Measurements from ENCODE around the gene IER2. TPM values are rescaled to one million over a fixed set of nuclear protein-coding genes. Genes with fewer than 3 reads are reported as not detected.

The IER2 gene
- total and polyA plus RNA-seq, 9 of the 15 experiments (the other 6 are each of a cell fraction or from before 2014, with no cell fraction given) = 4.5 to 205 (median 23.7) TPM

DNA sequence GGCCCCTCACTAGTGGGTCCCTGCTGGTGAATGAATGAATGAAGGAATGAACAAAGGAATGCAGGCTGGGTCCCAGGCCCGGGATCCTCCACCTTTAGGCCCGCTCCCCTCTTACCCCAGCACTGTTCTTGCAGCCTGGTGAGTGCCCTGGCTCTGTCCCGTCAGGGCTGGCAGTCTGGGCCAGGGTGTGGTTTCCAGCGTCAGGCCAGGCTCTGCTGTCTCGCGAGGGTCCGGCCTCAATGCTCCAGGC lies 47.9 kb upstream of the IER2 start:
- Histone ChIP-seq H3K27ac (ENCODE audit: extremely low read depth, low read depth, low read length) (peak overlapping the region; percentile 98), H3K4me2 (ENCODE audit: insufficient read depth, low read length) (peak overlapping the region; percentile 99), H3K9me1 (ENCODE audit: control insufficient read depth, insufficient read depth, low read length) (no peaks in the 10 kb centered on the region), H3K4me1 (replicated peaks in 1 of 2; ENCODE audit: control insufficient read depth in 2 of 2, insufficient read depth in 2 of 2, low read length in 2 of 2) (peaks cover 19 to 64% of the 10 kb centered on the region in 2 experiments), H3K9ac (ENCODE audit: insufficient read depth in 1 of 2, low read depth in 2 of 2, low read length in 2 of 2) (peak overlapping the region; percentile 95 to 99), H3K9me3 (replicated peaks; ENCODE audit: control insufficient read depth, insufficient read depth, low read depth, low read length) (no peaks in the 10 kb centered on the region), H3K27me3 (ENCODE audit: control insufficient read depth in 2 of 2, insufficient read depth in 2 of 2, low read length in 2 of 2) (no peaks in the 10 kb centered on the region), H4K20me1 (replicated peaks; ENCODE audit: control insufficient read depth, insufficient read depth, low read length) (no peaks in the 10 kb centered on the region), H2AFZ (ENCODE audit: low read depth, low read length) (no peak overlapping the region; the same call in 1 of the 2 replicates), H3K4me3 (peak overlapping the region; percentile 98), H3K79me2 (ENCODE audit: control insufficient read depth, insufficient read depth, low read length) (peaks cover 54% of the 10 kb centered on the region), H3K36me3 (ENCODE audit: control insufficient read depth, insufficient read depth, low read length) (peaks cover 49% of the 10 kb centered on the region)
- DNase-seq (ENCODE audit: extremely low read depth in 1 of 4, low spot score in 3 of 4) (no peak), FAIRE-seq (no peak), ATAC-seq (no peak)
- POLR2A ChIA-PET = interaction anchor here (1.2 to 3.1 kb wide), 3 partner anchors 50 to 68 kb away, joined by 3 to 16 read pairs (median 16); no protein-coding TSS in a partner anchor
- WGBS (ENCODE audit: insufficient coverage, low coverage, missing lambda C conversion rate) = 0% methylated on average over 7 of the region's 7 CpGs
- intact Hi-C loops (cut with micrococcal nuclease) = loop anchor here (2.0 to 10.0 kb wide), 3 partner anchors 14 to 132 kb away; partner anchors contain the start of genes IER2, STX10 and TRMT1
- BruUV-seq (replicated peaks) = no TSS peak
- in situ Hi-C loops (cut with MboI) = no loop called here
- CTCF ChIA-PET (ENCODE audit: low intra/inter-chr PET ratio) = interaction anchor here (0.6 kb wide), 1 partner anchor 9 kb away, joined by 5 read pairs; no protein-coding TSS in a partner anchor
- peak; percentile 73; the same call in 1 of the 2 replicates for TF ChIP-seq ZNF77 (CRISPR knock-in tag; IDR thresholded peaks at IDR 0.05)
- TF ChIP-seq PRMT5 (CRISPR knock-in tag; IDR thresholded peaks at IDR 0.05) = 0 out of 2 replicates have a peak, but pooled peaks have one; percentile 49
- TF ChIP-seq ARHGAP35 (IDR thresholded peaks at IDR 0.05; ENCODE audit: partially characterized antibody) = peak; percentile 21
- TF ChIP-seq CREB1 (IDR thresholded peaks at IDR 0.05) = no peak
- 0 out of 2 replicates have a peak, but pooled peaks have one; percentile 56 for TF ChIP-seq CREB1 (CRISPR knock-in tag; IDR thresholded peaks at IDR 0.05)
- TF ChIP-seq ZBTB43 (CRISPR knock-in tag; IDR thresholded peaks at IDR 0.05) = no peak
- peak; percentile 79; the same call in 1 of the 2 replicates for TF ChIP-seq ATF6 (CRISPR knock-in tag; IDR thresholded peaks at IDR 0.05)
- TF ChIP-seq FIP1L1 (IDR thresholded peaks at IDR 0.05; ENCODE audit: low read depth, low read length, poor library complexity, severe bottlenecking) = no peak
- TF ChIP-seq MAFK (IDR thresholded peaks at IDR 0.05; ENCODE audit: low read length) = no peak
- peak; percentile 45; the same call in 1 of the 2 replicates for TF ChIP-seq HDGF (IDR thresholded peaks at IDR 0.05)
- no peak for TF ChIP-seq ZZZ3 (IDR thresholded peaks at IDR 0.05)
- TF ChIP-seq NFRKB (IDR thresholded peaks at IDR 0.05; ENCODE audit: low read depth) = peak; percentile 66
- no peak for TF ChIP-seq TARDBP (IDR thresholded peaks at IDR 0.05)
- TF ChIP-seq, protein P1, sequence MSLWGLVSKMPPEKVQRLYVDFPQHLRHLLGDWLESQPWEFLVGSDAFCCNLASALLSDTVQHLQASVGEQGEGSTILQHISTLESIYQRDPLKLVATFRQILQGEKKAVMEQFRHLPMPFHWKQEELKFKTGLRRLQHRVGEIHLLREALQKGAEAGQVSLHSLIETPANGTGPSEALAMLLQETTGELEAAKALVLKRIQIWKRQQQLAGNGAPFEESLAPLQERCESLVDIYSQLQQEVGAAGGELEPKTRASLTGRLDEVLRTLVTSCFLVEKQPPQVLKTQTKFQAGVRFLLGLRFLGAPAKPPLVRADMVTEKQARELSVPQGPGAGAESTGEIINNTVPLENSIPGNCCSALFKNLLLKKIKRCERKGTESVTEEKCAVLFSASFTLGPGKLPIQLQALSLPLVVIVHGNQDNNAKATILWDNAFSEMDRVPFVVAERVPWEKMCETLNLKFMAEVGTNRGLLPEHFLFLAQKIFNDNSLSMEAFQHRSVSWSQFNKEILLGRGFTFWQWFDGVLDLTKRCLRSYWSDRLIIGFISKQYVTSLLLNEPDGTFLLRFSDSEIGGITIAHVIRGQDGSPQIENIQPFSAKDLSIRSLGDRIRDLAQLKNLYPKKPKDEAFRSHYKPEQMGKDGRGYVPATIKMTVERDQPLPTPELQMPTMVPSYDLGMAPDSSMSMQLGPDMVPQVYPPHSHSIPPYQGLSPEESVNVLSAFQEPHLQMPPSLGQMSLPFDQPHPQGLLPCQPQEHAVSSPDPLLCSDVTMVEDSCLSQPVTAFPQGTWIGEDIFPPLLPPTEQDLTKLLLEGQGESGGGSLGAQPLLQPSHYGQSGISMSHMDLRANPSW (CRISPR knock-in tag; IDR thresholded peaks at IDR 0.05) = no peak
